ENCODE data around the gene SSH2. TPM values are rescaled to one million over a fixed set of nuclear protein-coding genes. Genes with fewer than 3 reads are reported as not detected.

Gene SSH2
- total RNA-seq, 1 donor from 2014 or later = 74.8 TPM

- no peak for DNase-seq (ENCODE audit: extremely low read depth, low read depth, low spot score)
Observed at GRCh38 chr17:29839656-29840055, 90.4 kb downstream of the SSH2 start.

GRCh38 chr17:29838961-29839360 is 91.1 kb downstream of the SSH2 start:
- DNase-seq (ENCODE audit: extremely low read depth, low read depth, low spot score) = no peak

GRCh38 chr17:29837531-29837930 is 92.5 kb downstream of the SSH2 start:
- DNase-seq (ENCODE audit: extremely low read depth, low read depth, low spot score) = no peak

GRCh38 chr17:29836643-29837042 is 93.4 kb downstream of the SSH2 start:
- DNase-seq (ENCODE audit: extremely low read depth, low read depth, low spot score) = no peak

GRCh38 chr17:29835435-29836351 is 94.3 kb downstream of the SSH2 start:
- no peak for DNase-seq (ENCODE audit: extremely low read depth, low read depth, low spot score)

GRCh38 chr17:29833801-29834200 is 96.2 kb downstream of the SSH2 start:
- DNase-seq (ENCODE audit: extremely low read depth, low read depth, low spot score) = no peak

GRCh38 chr17:29828676-29829284 is 101.2 kb downstream of the SSH2 start:
- no peak for DNase-seq (ENCODE audit: extremely low read depth, low read depth, low spot score)

GRCh38 chr17:29827179-29827578 is 102.8 kb downstream of the SSH2 start:
- no peak for DNase-seq (ENCODE audit: extremely low read depth, low read depth, low spot score)

GRCh38 chr17:29826114-29826692 is 103.8 kb downstream of the SSH2 start:
- DNase-seq (ENCODE audit: extremely low read depth, low read depth, low spot score) = no peak

- DNase-seq (ENCODE audit: extremely low read depth, low read depth, low spot score) = no peak
Observed at GRCh38 chr17:29825604-29826003, 104.4 kb downstream of the SSH2 start.

GRCh38 chr17:29821897-29822296 is 108.1 kb downstream of the SSH2 start:
- no peak for DNase-seq (ENCODE audit: extremely low read depth, low read depth, low spot score)

- DNase-seq (ENCODE audit: extremely low read depth, low read depth, low spot score) = no peak
Observed at GRCh38 chr17:29820425-29820824, 109.6 kb downstream of the SSH2 start.

GRCh38 chr17:29807520-29808361 is 122.3 kb downstream of the SSH2 start:
- DNase-seq (ENCODE audit: extremely low read depth, low read depth, low spot score) = peak; percentile 37

GRCh38 chr17:29802246-29802645 is 127.8 kb downstream of the SSH2 start:
- no peak for DNase-seq (ENCODE audit: extremely low read depth, low read depth, low spot score)

- no peak for DNase-seq (ENCODE audit: extremely low read depth, low read depth, low spot score)
Observed at GRCh38 chr17:29800457-29800856, 129.6 kb downstream of the SSH2 start.

- DNase-seq (ENCODE audit: extremely low read depth, low read depth, low spot score) = no peak
Observed at GRCh38 chr17:29796652-29797051, 133.4 kb downstream of the SSH2 start.

GRCh38 chr17:29793501-29793900 is 136.5 kb downstream of the SSH2 start:
- no peak for DNase-seq (ENCODE audit: extremely low read depth, low read depth, low spot score)

- no peak for DNase-seq (ENCODE audit: extremely low read depth, low read depth, low spot score)
Observed at GRCh38 chr17:29791336-29792080, 138.5 kb downstream of the SSH2 start.

- DNase-seq (ENCODE audit: extremely low read depth, low read depth, low spot score) = no peak
Observed at GRCh38 chr17:29789196-29790170, 140.5 kb downstream of the SSH2 start.
